Spleen (tissue), 11 donors: ENCODE data around the gene LRRK1. TPM values are rescaled to one million over a fixed set of nuclear protein-coding genes. Genes with fewer than 3 reads are reported as not detected.
A peak's percentile ranks its signal among the peaks of the same experiment; 100 is the strongest.

Experiments used
- DNase-seq: peaks from one replicate; pipeline ENCODE4 v3.0.0-alpha.2; 2020
- H3K27ac ChIP-seq, 8 donors: fragments of 200-600 bp; sonication (generic) in 7 of 8; 1 replicate in 4 of 8; 2 replicates in 4 of 8; pipeline versions ENCODE4 v1.5.0 to v1.8.0; 2016 to 2021; ENCODE audit warnings: inconsistent platforms in 4 of 8, mild to moderate bottlenecking in 4 of 8, moderate library complexity in 1 of 8
- H3K27me3 ChIP-seq, 7 donors: fragments of 200-600 bp; sonication (generic) in 6 of 7; replicated peaks in 1 of 7; 1 replicate in 4 of 7; 2 replicates in 3 of 7; pipeline versions ENCODE4 v1.5.0 to v1.8.0; 2016 to 2021; ENCODE audit warnings: inconsistent platforms in 3 of 7, mild to moderate bottlenecking in 1 of 7
- H3K36me3 ChIP-seq, 6 donors: fragments of 200-600 bp; sonication (generic) in 5 of 6; 1 replicate in 4 of 6; 2 replicates in 2 of 6; pipeline versions ENCODE4 v1.5.0 to v1.8.0; 2016 to 2021; ENCODE audit warnings: inconsistent platforms in 2 of 6
- H3K4me1 ChIP-seq, 6 donors: fragments of 200-600 bp; sonication (generic) in 5 of 6; 1 replicate in 3 of 6; 2 replicates in 3 of 6; pipeline versions ENCODE4 v1.5.0 to v1.8.0; 2016 to 2021; ENCODE audit warnings: inconsistent platforms in 3 of 6
- H3K4me3 ChIP-seq, 8 donors: fragments of 200-600 bp; sonication (generic) in 7 of 8; 1 replicate in 4 of 8; 2 replicates in 4 of 8; pipeline versions ENCODE4 v1.5.0 to v1.8.0; 2016 to 2021; ENCODE audit warnings: inconsistent platforms in 4 of 8, mild to moderate bottlenecking in 4 of 8, moderate library complexity in 2 of 8
- H3K9me3 ChIP-seq, 8 donors: fragments of 200-600 bp; sonication (generic) in 7 of 8; 1 replicate in 4 of 8; 2 replicates in 4 of 8; pipeline versions ENCODE4 v1.5.0 to v1.8.0; 2016 to 2021; ENCODE audit warnings: inconsistent platforms in 4 of 8
- POLR2A ChIP-seq, 3 donors: fragments of 450-650 bp; IDR thresholded peaks; one replicate each; pipeline ENCODE4 v1.5.1; 2017; ENCODE audit warnings: antibody characterized with exemption in 3 of 3, mild to moderate bottlenecking in 1 of 3
- POLR2AphosphoS5 ChIP-seq, 3 donors: sonication (generic); formaldehyde crosslinking; IDR thresholded peaks; one replicate each; pipeline ENCODE4 v1.5.1; 2017; ENCODE audit warnings: antibody characterized with exemption in 3 of 3
- WGBS, 5 donors: extraction: QIAGEN DNeasy Blood & Tissue Kit in 3 of 5; methylation state at CpG; one replicate each; pipeline versions ENCODE4 v1.1.5 to v1.1.7; 2013 to 2018; 5-methylcytosine and 5-hydroxymethylcytosine counted together
- intact Hi-C: fragments of 100-400 bp; cut with DNase I; formaldehyde crosslinking; loops from one replicate; pipeline ENCODE4 v1.15.0; 2023; ENCODE audit warnings: low total_unique reads
- polyA plus RNA-seq, 3 donors: library from polyadenylated mRNA; stranded (reverse); fragments of 200-250 nt; gene quantifications; one replicate each; pipeline ENCODE4 v1.2.1, GENCODE V29; 2013
- total RNA-seq, 7 donors: library from RNA; depleted of rRNA in 3 of 7; stranded (reverse); fragments of >200 nt in 3 of 7; fragmentation: NEBNext Ultra II Directional in 4 of 7; extraction: Animal tissue kit (Norgen Biotek cat#: 25700) in 4 of 7; gene quantifications; one replicate each; pipeline versions ENCODE4 v1.1.0 to v1.2.1, GENCODE V29; 2016 to 2021
- TF ChIP-seq, protein P1 (sequence below), 11 experiments: fragments of 200-600 bp in 7 of 11; fragments of 450-650 bp in 4 of 11; sonication (generic) in 4 of 11; IDR thresholded peaks in 8 of 11; conservative IDR thresholded peaks in 3 of 11; 1 replicate in 7 of 11; 2 replicates in 4 of 11; pipeline versions ENCODE4 v1.4.0 to v1.8.0; 2016 to 2021; ENCODE audit warnings: antibody characterized with exemption in 11 of 11, inconsistent platforms in 4 of 11, mild to moderate bottlenecking in 1 of 11
- donor health status: healthy with polysubstance abuse.
- donor health status: DM: no; HTN: no; CAD: no; lungs with moderate emphysema.
- donor health status: DM: no; HTN: no; CAD: no.
- donor health status: Bipolar disorder and iron deficiency.
- donor health status: healthy.
- donor health status: DM: no; HTN: no; CAD: no.
- donor health status: DM: yes; HTN: yes; CAD: no.

LRRK1 gene
- total and polyA plus RNA-seq, 10 donors, result 12.0 to 60.2 (median 48.8) TPM

DNA sequence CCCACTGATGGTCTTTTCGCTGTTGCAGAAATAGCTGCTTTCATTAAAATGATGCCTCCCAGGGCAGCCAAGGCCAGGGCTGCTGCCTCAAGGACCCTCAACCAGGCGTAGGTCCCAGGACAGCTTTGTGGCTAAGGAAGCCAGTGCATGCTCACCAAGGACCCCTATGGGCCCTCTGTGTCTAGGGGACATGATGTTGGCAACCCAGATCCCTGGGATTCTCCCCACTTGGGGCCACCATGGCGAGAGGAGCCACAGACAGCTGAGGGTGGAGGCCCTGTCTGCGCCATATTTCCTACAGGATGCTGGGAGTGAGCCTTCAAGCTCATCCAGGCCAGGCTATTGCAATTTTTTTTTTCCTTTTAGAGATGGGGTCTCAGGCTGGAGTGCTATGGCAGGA lies 195.5 kb downstream of the LRRK1 start:
- Histone ChIP-seq H3K27ac (no peak overlapping the region), H3K9me3 (no peaks in the 10 kb centered on the region), H3K36me3 (no peaks in the 10 kb centered on the region), H3K4me1 (peaks cover 0 to 15% (median 11%) of the 10 kb centered on the region in 6 donors), H3K27me3 (peaks cover 0 to 9% (median 0%) of the 10 kb centered on the region in 7 donors), H3K4me3 (no peak overlapping the region)
- peak; percentile 45 for DNase-seq
- intact Hi-C loops, result no loop called here
- WGBS, 5 donors, result 89 to 100% (median 92%) methylated on average over 2 to 4 of the region's 4 CpGs
- TF ChIP-seq, protein P1, sequence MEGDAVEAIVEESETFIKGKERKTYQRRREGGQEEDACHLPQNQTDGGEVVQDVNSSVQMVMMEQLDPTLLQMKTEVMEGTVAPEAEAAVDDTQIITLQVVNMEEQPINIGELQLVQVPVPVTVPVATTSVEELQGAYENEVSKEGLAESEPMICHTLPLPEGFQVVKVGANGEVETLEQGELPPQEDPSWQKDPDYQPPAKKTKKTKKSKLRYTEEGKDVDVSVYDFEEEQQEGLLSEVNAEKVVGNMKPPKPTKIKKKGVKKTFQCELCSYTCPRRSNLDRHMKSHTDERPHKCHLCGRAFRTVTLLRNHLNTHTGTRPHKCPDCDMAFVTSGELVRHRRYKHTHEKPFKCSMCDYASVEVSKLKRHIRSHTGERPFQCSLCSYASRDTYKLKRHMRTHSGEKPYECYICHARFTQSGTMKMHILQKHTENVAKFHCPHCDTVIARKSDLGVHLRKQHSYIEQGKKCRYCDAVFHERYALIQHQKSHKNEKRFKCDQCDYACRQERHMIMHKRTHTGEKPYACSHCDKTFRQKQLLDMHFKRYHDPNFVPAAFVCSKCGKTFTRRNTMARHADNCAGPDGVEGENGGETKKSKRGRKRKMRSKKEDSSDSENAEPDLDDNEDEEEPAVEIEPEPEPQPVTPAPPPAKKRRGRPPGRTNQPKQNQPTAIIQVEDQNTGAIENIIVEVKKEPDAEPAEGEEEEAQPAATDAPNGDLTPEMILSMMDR (IDR thresholded peaks at IDR 0.05 in 8 of 11, conservative IDR thresholded peaks at IDR 0.05 in 3 of 11), result no peak
- TF ChIP-seq POLR2AphosphoS5 (IDR thresholded peaks at IDR 0.05) (no peak), POLR2A (IDR thresholded peaks at IDR 0.05) (no peak)

DNA sequence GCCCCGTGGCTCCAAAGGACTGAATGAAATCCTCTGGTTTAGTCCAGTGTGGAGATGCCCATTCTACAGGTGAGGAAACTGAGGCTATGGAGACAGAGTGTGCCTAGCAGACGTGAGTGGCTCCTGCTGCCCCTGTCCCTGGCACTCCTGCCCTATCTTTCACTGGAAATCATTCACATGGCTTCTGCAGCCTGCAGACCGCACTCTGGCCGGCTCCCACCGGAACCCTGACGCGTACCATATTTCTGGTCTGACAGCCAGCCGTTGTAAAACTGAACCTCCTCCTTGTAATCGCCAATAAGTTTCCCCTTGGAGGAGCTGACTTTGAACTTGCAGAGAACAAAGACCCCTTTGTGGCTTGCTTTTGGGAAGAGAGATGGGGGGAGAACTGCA lies 196.2 kb downstream of the LRRK1 start:
- TF ChIP-seq POLR2AphosphoS5 (IDR thresholded peaks at IDR 0.05) (no peak), POLR2A (IDR thresholded peaks at IDR 0.05) (no peak)
- TF ChIP-seq, protein P1 (IDR thresholded peaks at IDR 0.05 in 8 of 11, conservative IDR thresholded peaks at IDR 0.05 in 3 of 11), result no peak
- Histone ChIP-seq H3K4me3 (no peak overlapping the region), H3K27me3 (peaks cover 0 to 9% (median 0%) of the 10 kb centered on the region in 7 donors), H3K27ac (peak overlapping the region in 3 of 8 donors; percentile 35 to 48 (median 36)), H3K9me3 (no peaks in the 10 kb centered on the region), H3K36me3 (no peaks in the 10 kb centered on the region), H3K4me1 (peaks cover 0 to 15% (median 12%) of the 10 kb centered on the region in 6 donors)
- WGBS, 5 donors, result 57 to 73% (median 62%) methylated on average over 9 of the region's 9 CpGs
- intact Hi-C loops, result no loop called here
- DNase-seq, result peak; percentile 50

DNA sequence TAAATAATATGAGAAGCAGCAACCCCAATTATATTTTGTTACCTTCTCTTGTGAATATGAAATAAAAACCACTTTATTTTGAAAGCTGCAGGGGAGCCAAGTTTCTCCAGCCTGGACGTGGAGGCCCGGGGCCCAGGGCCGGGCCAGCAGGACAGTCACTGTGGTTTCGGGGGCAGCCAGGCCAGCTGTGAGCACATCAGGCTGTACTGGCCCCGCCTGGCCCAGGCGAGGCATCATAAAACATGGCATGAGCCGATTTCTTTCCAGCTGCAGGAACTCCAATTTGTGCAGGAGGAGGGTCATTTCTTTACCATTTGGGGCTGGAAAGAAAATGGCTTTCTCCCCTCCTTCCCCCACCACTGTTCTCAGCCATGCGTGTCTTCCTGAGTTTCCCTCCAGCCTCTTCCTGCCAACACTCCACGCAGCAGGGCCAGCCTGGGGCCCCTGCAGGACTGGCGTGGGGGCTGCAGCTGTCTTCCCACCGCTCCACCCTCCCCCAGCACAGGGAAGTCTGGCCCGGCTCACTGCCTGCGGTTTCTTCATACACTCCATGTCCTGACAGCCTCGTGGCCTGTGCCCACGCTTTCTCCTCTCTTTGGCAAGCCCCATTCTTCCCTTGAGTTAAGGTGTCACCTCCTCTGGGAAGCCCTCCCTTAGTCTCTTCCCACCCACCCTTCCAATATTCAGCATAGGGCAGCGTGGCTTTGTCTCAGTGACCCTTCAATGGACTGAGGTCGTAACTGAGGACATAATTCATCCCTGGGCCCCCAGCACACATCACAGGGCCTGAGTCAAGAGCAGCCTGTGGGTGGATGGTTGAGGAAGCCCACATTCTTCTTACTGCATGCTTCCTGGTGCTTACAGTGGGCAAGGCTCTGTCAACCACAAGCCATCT lies 196.9 kb downstream of the LRRK1 start:
- Histone ChIP-seq H3K36me3 (no peaks in the 10 kb centered on the region), H3K27ac (peak overlapping the region in 5 of 8 donors; percentile 35 to 48 (median 38)), H3K4me1 (peaks cover 0 to 21% (median 15%) of the 10 kb centered on the region in 6 donors), H3K27me3 (peaks cover 0 to 9% (median 0%) of the 10 kb centered on the region in 7 donors), H3K4me3 (no peak overlapping the region), H3K9me3 (no peaks in the 10 kb centered on the region)
- intact Hi-C loops, result no loop called here
- DNase-seq, result peak; percentile 76
- 30 to 47% (median 42%) methylated on average over 17 of the region's 17 CpGs for WGBS, 5 donors
- peak in 2 of 3 donors; percentile 36 to 41 for TF ChIP-seq POLR2AphosphoS5 (IDR thresholded peaks at IDR 0.05)
- TF ChIP-seq, protein P1 (IDR thresholded peaks at IDR 0.05 in 8 of 11, conservative IDR thresholded peaks at IDR 0.05 in 3 of 11), result no peak

DNA sequence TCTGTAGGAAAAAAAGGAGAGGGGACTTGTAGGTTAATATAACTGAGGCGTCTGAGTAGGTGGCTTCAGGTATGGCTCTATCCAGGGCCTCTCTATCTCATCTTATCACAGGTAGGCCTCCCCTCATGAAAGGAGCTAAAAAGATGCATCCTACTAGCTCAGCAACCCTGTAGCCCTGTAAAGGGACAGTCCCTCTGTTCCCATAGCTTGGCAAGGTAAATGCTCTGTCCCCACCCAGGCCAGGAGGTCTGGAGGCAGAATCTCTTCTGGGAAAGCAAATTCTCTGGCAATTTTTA lies 197.5 kb downstream of the LRRK1 start:
- intact Hi-C loops, result no loop called here
- peaks cover 0 to 27% (median 21%) of the 10 kb centered on the region in 6 donors for H3K4me1 ChIP-seq
- H3K27ac ChIP-seq, result peak overlapping the region in 5 of 8 donors; percentile 35 to 48 (median 38)
- H3K36me3 ChIP-seq, result no peaks in the 10 kb centered on the region
- H3K27me3 ChIP-seq, result peaks cover 0 to 9% (median 0%) of the 10 kb centered on the region in 7 donors
- TF ChIP-seq POLR2AphosphoS5 (IDR thresholded peaks at IDR 0.05) (no peak), POLR2A (IDR thresholded peaks at IDR 0.05) (no peak)
- TF ChIP-seq, protein P1 (IDR thresholded peaks at IDR 0.05 in 8 of 11, conservative IDR thresholded peaks at IDR 0.05 in 3 of 11), result no peak
- whole genome bisulfite sequencing, 5 donors, result 40 to 100% (median 70%) methylated on average over 1 of the region's 1 CpG
- no peaks in the 10 kb centered on the region for H3K9me3 ChIP-seq
- DNase-seq, result no peak
- H3K4me3 ChIP-seq, result no peak overlapping the region
